Panc1 (cell line): Measurements from ENCODE around the gene ZNF428. TPM values are rescaled to one million over a fixed set of nuclear protein-coding genes. Genes with fewer than 3 reads are reported as not detected.

Experiments used
- ATAC-seq: fragments of 200-7000 bp; cut with Tn5 transposase; 2 replicates; pipeline ENCODE4 v1.9.1; 2020; ENCODE audit warnings: mild to moderate bottlenecking, moderate library complexity
- BruUV-seq: library from RNA; stranded (reverse); fragments of 400-500 nt; replicated peaks from 2 replicates; lab custom pipeline; 2021; lab: Mats Ljungman, UMichigan
- CTCF ChIA-PET: fragments of 300-600 bp; sonication (Branson Sonifier 250); formaldehyde crosslinking; loops from one replicate; lab custom pipeline; 2022; ENCODE audit warnings: antibody characterized with exemption; lab: Charles Lee
- POLR2A ChIA-PET: fragments of 300-600 bp; sonication (Branson Sonifier 250); formaldehyde crosslinking; loops from one replicate; lab custom pipeline; 2022; ENCODE audit warnings: antibody characterized with exemption; lab: Charles Lee
- DNase-seq: peaks from one replicate; pipeline ENCODE4 v3.0.0-alpha.2; 2010; ENCODE audit warnings: low read depth, low spot score
- H3K27ac ChIP-seq: 2 replicates; pipeline ENCODE4 v1.5.1; 2011; ENCODE audit warnings: mild to moderate bottlenecking, low read length, inconsistent platforms
- H3K27me3 ChIP-seq: fragments of 200-500 bp; sonication (Bioruptor generic); 2 replicates; pipeline ENCODE4 v1.6.0; 2014; ENCODE audit warnings: low read length, inconsistent platforms; ENCODE audit not compliant: control insufficient read depth, insufficient read depth
- H3K36me3 ChIP-seq: fragments of 200-500 bp; sonication (Bioruptor generic); 2 replicates; pipeline ENCODE4 v1.5.1; 2014; ENCODE audit warnings: inconsistent platforms, mild to moderate bottlenecking, low read length, moderate library complexity; ENCODE audit not compliant: control insufficient read depth, insufficient read depth
- H3K4me1 ChIP-seq: 2 replicates; pipeline ENCODE4 v1.5.1; 2011; ENCODE audit warnings: inconsistent platforms, mild to moderate bottlenecking, low read length, moderate library complexity; ENCODE audit not compliant: control insufficient read depth, insufficient read depth
- H3K4me3 ChIP-seq, 2 experiments: 2 replicates each; pipeline ENCODE4 v1.5.1; 2011 to 2012; ENCODE audit warnings: low read depth in 2 of 2, low read length in 2 of 2, mild to moderate bottlenecking in 2 of 2, inconsistent platforms in 1 of 2, moderate library complexity in 1 of 2
- H3K9me3 ChIP-seq: fragments of 200-500 bp; sonication (Bioruptor generic); 2 replicates; pipeline ENCODE4 v1.5.1; 2014; ENCODE audit warnings: low read depth, mild to moderate bottlenecking, inconsistent platforms, low read length, moderate library complexity; ENCODE audit not compliant: control insufficient read depth, insufficient read depth
- CTCF ChIP-seq: fragments of 450-650 bp; IDR thresholded peaks from 2 replicates; pipeline ENCODE4 v1.5.1; 2017; ENCODE audit warnings: mild to moderate bottlenecking
- POLR2AphosphoS5 ChIP-seq: IDR thresholded peaks from 2 replicates; pipeline ENCODE4 v1.6.1; 2012; ENCODE audit warnings: mild to moderate bottlenecking, low read depth, low read length, moderate library complexity
- REST ChIP-seq, 2 experiments: IDR thresholded peaks; 2 replicates each; pipeline ENCODE4 v1.6.1; 2011 to 2012; ENCODE audit warnings: low read depth in 2 of 2, control low read depth in 1 of 2, low read length in 1 of 2, mild to moderate bottlenecking in 1 of 2, moderate library complexity in 1 of 2; ENCODE audit not compliant: insufficient read depth in 1 of 2
- SIN3A ChIP-seq: IDR thresholded peaks from 2 replicates; pipeline ENCODE4 v1.6.1; 2012; ENCODE audit warnings: low read depth, mild to moderate bottlenecking, low read length, moderate library complexity, borderline replicate concordance; ENCODE audit not compliant: insufficient read depth
- TCF7L2 ChIP-seq: IDR thresholded peaks from 2 replicates; pipeline ENCODE4 v1.6.1; 2011; ENCODE audit warnings: mild to moderate bottlenecking, low read depth, low read length, inconsistent platforms
- in situ Hi-C: cut with HindIII; loops from 2 replicates; pipeline ENCODE4 v1.10.0; 2016; ENCODE audit warnings: low sequenced_read_pairs, low pct_unique_long_range_greater_than_20kb
- intact Hi-C: fragments of 100-400 bp; cut with micrococcal nuclease; formaldehyde crosslinking; loops from one replicate; pipeline ENCODE4 v1.10.0; 2022; ENCODE audit not compliant: unreplicated experiment
- total RNA-seq: library from RNA; stranded (reverse); gene quantifications from one replicate; pipeline ENCODE4 v1.2.1, GENCODE V29; 2021; ENCODE audit not compliant: unreplicated experiment

The ZNF428 gene
- total RNA-seq, 1 experiment from 2014 or later: 45.6 TPM

- POLR2A ChIA-PET: no interaction called here
- in situ Hi-C loops: no loop called here
- DNase-seq: no peak
- CTCF ChIA-PET: no interaction called here
- Histone ChIP-seq H3K27ac (no peak overlapping the region), H3K4me3 (no peak overlapping the region), H3K9me3 (no peaks in the 10 kb centered on the region), H3K4me1 (no peaks in the 10 kb centered on the region), H3K27me3 (peaks cover 4% of the 10 kb centered on the region; the same call in 1 of the 2 replicates), H3K36me3 (no peaks in the 10 kb centered on the region; the same call in 1 of the 2 replicates)
- no peak for ATAC-seq
- no TSS peak for BruUV-seq
- no peak for TF ChIP-seq SIN3A
- no peak for TF ChIP-seq TCF7L2
- no peak for TF ChIP-seq CTCF
- no peak for TF ChIP-seq POLR2AphosphoS5
- TF ChIP-seq REST (IDR thresholded peaks at IDR 0.05; ENCODE audit: insufficient read depth in 1 of 2, low read depth in 2 of 2, low read length in 1 of 2): no peak
- intact Hi-C loops: no loop called here
Observed at GRCh38 chr19:43642531-43642930, 23.1 kb upstream of the ZNF428 start.

- H3K4me1 ChIP-seq: no peaks in the 10 kb centered on the region
- ATAC-seq (no peak), DNase-seq (no peak)
- H3K4me3 ChIP-seq: no peak overlapping the region
- intact Hi-C loops (no loop called here), in situ Hi-C loops (no loop called here)
- ChIA-PET POLR2A (no interaction called here), CTCF (no interaction called here)
- H3K27me3 ChIP-seq: peaks cover 4% of the 10 kb centered on the region; the same call in 1 of the 2 replicates
- no peaks in the 10 kb centered on the region for H3K9me3 ChIP-seq
- H3K27ac ChIP-seq: no peak overlapping the region
- no peaks in the 10 kb centered on the region; the same call in 1 of the 2 replicates for H3K36me3 ChIP-seq
- no TSS peak for BruUV-seq
- TF ChIP-seq REST (IDR thresholded peaks at IDR 0.05; ENCODE audit: insufficient read depth in 1 of 2, low read depth in 2 of 2, low read length in 1 of 2) (no peak), POLR2AphosphoS5 (no peak), TCF7L2 (no peak), CTCF (no peak)
Observed at GRCh38 chr19:43641333-43641732, 21.9 kb upstream of the ZNF428 start.
